Smooth muscle cell (in vitro differentiated cells): ENCODE data around the gene MACROD1. TPM values are rescaled to one million over a fixed set of nuclear protein-coding genes. Genes with fewer than 3 reads are reported as not detected.

ENCODE experiments used
- DNase-seq: peaks from one replicate; lab custom pipeline; 2025; ENCODE audit not compliant: unreplicated experiment; lab: John Stamatoyannopoulos, UW
- H2AFZ ChIP-seq: fragments of 200-600 bp; sonication (generic); 2 replicates; pipeline ENCODE4 v1.6.0; 2016; ENCODE audit warnings: antibody characterized with exemption, low read depth, mild to moderate bottlenecking
- H3F3A ChIP-seq: fragments of 200-600 bp; sonication (generic); 2 replicates; pipeline ENCODE4 v1.6.0; 2017; ENCODE audit warnings: antibody characterized with exemption, low read depth
- H3K27ac ChIP-seq: fragments of 200-600 bp; sonication (generic); 2 replicates; pipeline ENCODE4 v1.5.1; 2016; ENCODE audit warnings: low read depth, mild to moderate bottlenecking
- H3K27me3 ChIP-seq: fragments of 200-600 bp; sonication (generic); 2 replicates; pipeline ENCODE4 v1.6.1; 2016; ENCODE audit warnings: low read depth, mild to moderate bottlenecking
- H3K36me3 ChIP-seq: fragments of 200-600 bp; sonication (generic); 2 replicates; pipeline ENCODE4 v1.5.1; 2016; ENCODE audit warnings: low read depth
- H3K4me1 ChIP-seq: fragments of 200-600 bp; sonication (generic); 2 replicates; pipeline ENCODE4 v1.5.1; 2016; ENCODE audit warnings: low read depth
- H3K4me2 ChIP-seq: fragments of 200-600 bp; sonication (generic); 2 replicates; pipeline ENCODE4 v1.6.0; 2016; ENCODE audit warnings: mild to moderate bottlenecking
- H3K4me3 ChIP-seq: fragments of 200-600 bp; sonication (generic); 2 replicates; pipeline ENCODE4 v1.5.1; 2016; ENCODE audit warnings: mild to moderate bottlenecking
- H3K79me2 ChIP-seq: fragments of 200-600 bp; sonication (generic); 2 replicates; pipeline ENCODE4 v1.6.0; 2016; ENCODE audit warnings: low read depth, mild to moderate bottlenecking
- H3K9ac ChIP-seq: fragments of 200-600 bp; sonication (generic); 2 replicates; pipeline ENCODE4 v1.6.0; 2016; ENCODE audit warnings: low read depth
- H3K9me3 ChIP-seq: fragments of 200-600 bp; sonication (generic); replicated peaks from 2 replicates; pipeline ENCODE4 v1.5.1; 2016; ENCODE audit warnings: low read depth
- H4K20me1 ChIP-seq: fragments of 200-600 bp; sonication (generic); 2 replicates; pipeline ENCODE4 v1.6.0; 2016; ENCODE audit warnings: low read depth
- CTCF ChIP-seq: fragments of 200-600 bp; sonication (generic); IDR thresholded peaks from 2 replicates; pipeline ENCODE4 v1.5.1; 2017; ENCODE audit warnings: borderline replicate concordance, mild to moderate bottlenecking, antibody characterized with exemption; ENCODE audit not compliant: insufficient read depth, poor library complexity, severe bottlenecking
- WGBS: methylation state at CpG from one replicate; pipeline ENCODE4 v1.1.7; 2016; ENCODE audit warnings: low lambda C conversion rate; 5-methylcytosine and 5-hydroxymethylcytosine counted together
- polyA plus RNA-seq: library from polyadenylated mRNA; unstranded; fragments of >200 nt; fragmentation: Nextera tagmentation; extraction: Ambion mirVana; gene quantifications from 2 replicates; pipeline ENCODE4 v1.2.1, GENCODE V29; 2016
- total RNA-seq: library from RNA; depleted of rRNA; stranded (reverse); fragments of >200 nt; gene quantifications from 2 replicates; pipeline ENCODE4 v1.2.3, GENCODE V29; 2014

The MACROD1 gene
- total and polyA plus RNA-seq, 2 experiments from 2014 or later: 9.2 to 32.6 TPM

GRCh38 chr11:64056213-64056785 is 109.6 kb downstream of the MACROD1 start:
- no peaks in the 10 kb centered on the region for H3K79me2 ChIP-seq
- H3K27ac ChIP-seq: no peak overlapping the region
- H3K9me3 ChIP-seq: no peaks in the 10 kb centered on the region
- no peak for DNase-seq
- H3K4me3 ChIP-seq: no peak overlapping the region
- H4K20me1 ChIP-seq: peaks cover 15% of the 10 kb centered on the region
- H3K4me2 ChIP-seq: no peak overlapping the region
- no peak overlapping the region for H2AFZ ChIP-seq
- peaks cover 9% of the 10 kb centered on the region for H3K27me3 ChIP-seq
- H3K4me1 ChIP-seq: peaks cover 24% of the 10 kb centered on the region
- H3F3A ChIP-seq: no peaks in the 10 kb centered on the region
- 85% methylated on average over 14 of the region's 15 CpGs for WGBS
- H3K36me3 ChIP-seq: no peaks in the 10 kb centered on the region
- TF ChIP-seq CTCF: no peak
- no peak overlapping the region for H3K9ac ChIP-seq

GRCh38 chr11:64055077-64055476 is 110.8 kb downstream of the MACROD1 start:
- Histone ChIP-seq H3K79me2 (no peaks in the 10 kb centered on the region), H3F3A (no peaks in the 10 kb centered on the region), H3K9ac (no peak overlapping the region), H3K9me3 (no peaks in the 10 kb centered on the region), H3K4me1 (peaks cover 15% of the 10 kb centered on the region), H3K36me3 (no peaks in the 10 kb centered on the region), H2AFZ (no peak overlapping the region), H3K27me3 (no peaks in the 10 kb centered on the region), H3K4me2 (no peak overlapping the region), H4K20me1 (peaks cover 10% of the 10 kb centered on the region), H3K4me3 (no peak overlapping the region), H3K27ac (no peak overlapping the region)
- 46% methylated on average over 8 of the region's 8 CpGs for WGBS
- TF ChIP-seq CTCF: no peak
- DNase-seq: no peak

- Histone ChIP-seq H3K4me3 (no peak overlapping the region), H3K79me2 (no peaks in the 10 kb centered on the region), H3K36me3 (no peaks in the 10 kb centered on the region), H3K4me1 (peaks cover 15% of the 10 kb centered on the region), H3F3A (no peaks in the 10 kb centered on the region), H2AFZ (no peak overlapping the region), H3K27ac (no peak overlapping the region), H3K4me2 (no peak overlapping the region), H4K20me1 (peaks cover 9% of the 10 kb centered on the region), H3K27me3 (no peaks in the 10 kb centered on the region), H3K9me3 (no peaks in the 10 kb centered on the region), H3K9ac (no peak overlapping the region)
- no peak for DNase-seq
- WGBS: 32% methylated on average over 15 of the region's 15 CpGs
- no peak for TF ChIP-seq CTCF
These were observed 112.2 kb downstream of the MACROD1 start for GRCh38 chr11:64053699-64054098.
